Astrocyte of the cerebellum (primary cell): ENCODE results near the gene PPARD.

ENCODE experiments used
- DNase-seq: peaks from one replicate; pipeline ENCODE4 v3.0.0-alpha.2; 2011; ENCODE audit warnings: low read depth
- H3K4me3 ChIP-seq: 2 replicates; pipeline ENCODE4 v1.5.1; 2011; ENCODE audit warnings: mild to moderate bottlenecking, low read depth, low read length, moderate library complexity
- CTCF ChIP-seq: IDR thresholded peaks from 2 replicates; pipeline ENCODE4 v1.5.1; 2012; ENCODE audit warnings: low read length, low read depth, moderate library complexity, mild to moderate bottlenecking; ENCODE audit errors: missing control alignments
- in situ Hi-C: cut with HindIII; loops from 2 replicates; pipeline ENCODE4 v1.10.0; 2017; ENCODE audit warnings: low sequenced_read_pairs

Gene PPARD

GRCh38 chr6:35342258-35343091 lies at the start of gene PPARD:
PPARD (plus strand) TSS chr6:35342558; CDS start chr6:35411088, 68,530 bp downstream.
- peak; percentile 90 for DNase-seq
- H3K4me3 ChIP-seq, result peak within 1 kb of the TSS; percentile 52
- in situ Hi-C loops, result loop anchor here (5.0 kb wide), 1 partner anchor 100 kb away; no protein-coding TSS in a partner anchor
- TF ChIP-seq CTCF, result peak; percentile 98

GRCh38 chr6:35293681-35294080 lies 48.7 kb upstream of the PPARD start:
- no peak for DNase-seq
- in situ Hi-C loops, result no loop called here
- TF ChIP-seq CTCF, result no peak
- no peak overlapping the region for H3K4me3 ChIP-seq

- H3K4me3 ChIP-seq, result no peak overlapping the region
- in situ Hi-C loops, result no loop called here
- DNase-seq, result peak; percentile 8
- TF ChIP-seq CTCF, result peak; percentile 86
These were observed 47.9 kb upstream of the PPARD start for GRCh38 chr6:35294308-35294945.

- no peak for DNase-seq
- H3K4me3 ChIP-seq, result no peak overlapping the region
- no peak for TF ChIP-seq CTCF
- in situ Hi-C loops, result no loop called here
These were observed 47.3 kb upstream of the PPARD start for GRCh38 chr6:35295036-35295435.

- DNase-seq, result no peak
- H3K4me3 ChIP-seq, result no peak overlapping the region
- TF ChIP-seq CTCF, result no peak
- in situ Hi-C loops, result no loop called here
These were observed 46.6 kb upstream of the PPARD start for GRCh38 chr6:35295521-35296315.

GRCh38 chr6:35296931-35297600 lies 45.3 kb upstream of the PPARD start:
- TF ChIP-seq CTCF, result no peak
- H3K4me3 ChIP-seq, result no peak overlapping the region
- in situ Hi-C loops, result no loop called here
- DNase-seq, result no peak
